GM06990 (cell line): ENCODE results near the gene SOX1.

Experiments used
- DNase-seq: peaks from one replicate; pipeline ENCODE4 v3.0.0-alpha.2; 2011; ENCODE audit not compliant: insufficient read length; ENCODE audit errors: extremely low read depth
- H3K27me3 ChIP-seq: replicated peaks from 2 replicates; pipeline ENCODE4 v1.6.0; 2011; ENCODE audit warnings: low read length; ENCODE audit not compliant: control insufficient read depth, insufficient read depth
- H3K36me3 ChIP-seq: 2 replicates; pipeline ENCODE4 v1.5.1; 2011; ENCODE audit warnings: low read length; ENCODE audit not compliant: control insufficient read depth, insufficient read depth
- H3K4me3 ChIP-seq: replicated peaks from 2 replicates; pipeline ENCODE4 v1.5.1; 2011; ENCODE audit warnings: low read depth, mild to moderate bottlenecking, control low read depth, low read length
- CTCF ChIP-seq: IDR thresholded peaks from 2 replicates; pipeline ENCODE4 v1.5.1; 2011; ENCODE audit warnings: low read length, control low read depth, mild to moderate bottlenecking, inconsistent platforms; ENCODE audit not compliant: insufficient read depth, poor library complexity, severe bottlenecking

The SOX1 gene

DNA sequence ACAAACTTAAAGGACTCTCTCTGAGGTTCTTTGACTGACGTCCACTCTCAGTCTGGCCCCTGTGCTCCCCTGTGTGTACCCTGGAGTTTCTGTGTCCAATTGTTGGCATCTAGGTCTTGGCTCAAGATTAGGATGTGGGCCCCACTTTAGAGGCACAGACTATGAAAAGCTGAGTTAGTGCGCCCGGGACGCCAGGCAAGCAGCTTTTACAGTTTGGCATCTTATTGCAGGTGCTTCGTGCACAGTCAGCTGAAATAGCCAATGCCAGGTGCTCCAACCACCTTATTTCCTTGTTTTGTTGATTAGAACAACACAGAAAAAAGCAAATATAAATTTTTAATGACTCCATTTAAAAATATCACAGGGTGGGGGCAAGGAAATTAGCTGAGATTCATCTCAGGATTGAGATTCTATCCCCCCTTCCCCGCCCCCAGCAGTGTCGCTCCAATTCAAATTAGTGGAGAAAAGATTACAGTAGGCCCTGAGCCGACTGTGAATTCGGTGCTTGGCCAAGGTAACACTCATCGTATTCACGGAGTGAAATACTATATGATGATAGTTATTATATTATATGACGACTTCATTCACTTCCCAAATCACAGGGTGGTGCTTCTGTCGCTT is 4.3 kb downstream of the SOX1 start:
- no peaks in the 10 kb centered on the region for H3K36me3 ChIP-seq
- H3K27me3 ChIP-seq, result no peaks in the 10 kb centered on the region
- H3K4me3 ChIP-seq, result no peak overlapping the region
- no peak for TF ChIP-seq CTCF
- DNase-seq, result no peak

- no peak for DNase-seq
- no peaks in the 10 kb centered on the region for H3K36me3 ChIP-seq
- TF ChIP-seq CTCF, result no peak
- H3K4me3 ChIP-seq, result no peak overlapping the region
- H3K27me3 ChIP-seq, result no peaks in the 10 kb centered on the region
These were observed 5.0 kb downstream of the SOX1 start for GRCh38 chr13:112071723-112072533.

DNA sequence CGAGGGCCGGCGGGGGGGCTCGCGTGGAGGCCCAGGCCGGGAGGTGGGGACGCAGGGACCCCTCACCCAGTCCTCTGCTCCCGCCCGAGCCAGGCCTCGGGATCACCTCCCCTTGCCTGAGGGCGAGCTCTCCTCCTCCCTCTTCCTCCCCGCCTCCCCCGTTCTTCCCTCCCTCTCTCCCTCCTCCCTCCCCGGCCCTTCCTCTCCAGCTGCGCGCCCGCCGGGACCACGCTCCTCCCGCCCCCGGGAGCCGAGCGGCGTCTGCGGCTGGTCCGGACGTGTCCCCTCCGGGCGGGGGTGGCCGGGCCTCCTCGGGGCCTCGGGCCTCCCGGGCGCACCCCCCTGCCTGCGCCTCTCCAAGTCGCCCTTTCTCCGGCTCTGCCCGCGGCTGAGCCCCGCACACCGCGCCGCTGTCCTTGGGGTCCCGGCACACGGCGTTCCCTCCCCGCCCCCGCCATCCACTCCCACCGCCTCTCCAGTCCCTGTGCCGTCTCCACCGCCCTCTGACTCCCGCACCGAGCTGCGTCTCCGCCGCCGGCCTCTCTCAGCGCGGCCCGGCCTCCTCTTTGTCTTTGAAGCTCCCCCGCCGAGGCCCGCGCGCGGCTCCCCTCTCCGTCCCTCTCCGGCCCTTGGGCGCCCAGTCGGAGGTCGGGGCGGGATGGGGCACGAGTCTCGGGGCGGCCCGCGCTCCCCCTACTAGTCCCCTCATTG is 5.7 kb downstream of the SOX1 start:
- no peak overlapping the region for H3K4me3 ChIP-seq
- no peak for DNase-seq
- H3K36me3 ChIP-seq, result no peaks in the 10 kb centered on the region
- TF ChIP-seq CTCF, result no peak
- H3K27me3 ChIP-seq, result no peaks in the 10 kb centered on the region

GRCh38 chr13:112073245-112074138 is 6.5 kb downstream of the SOX1 start:
- Histone ChIP-seq H3K36me3 (no peaks in the 10 kb centered on the region), H3K27me3 (no peaks in the 10 kb centered on the region), H3K4me3 (no peak overlapping the region)
- no peak for DNase-seq
- TF ChIP-seq CTCF, result no peak

GRCh38 chr13:112074139-112074865 is 7.4 kb downstream of the SOX1 start:
- DNase-seq, result no peak
- H3K4me3 ChIP-seq, result no peak overlapping the region

More at GRCh38 chr13:112074139-112074865, 7.4 kb downstream of the SOX1 start:
- no peaks in the 10 kb centered on the region for H3K27me3 ChIP-seq
- no peaks in the 10 kb centered on the region for H3K36me3 ChIP-seq
- TF ChIP-seq CTCF, result no peak
